Ectodermal cell (in vitro differentiated cells): ENCODE results near the gene OR51E1.

Source experiments
- H3K27ac ChIP-seq: 2 replicates; pipeline ENCODE4 v1.7.0; 2013; ENCODE audit warnings: mild to moderate bottlenecking, low read depth, low read length; ENCODE audit not compliant: insufficient read depth, poor library complexity, severe bottlenecking
- H3K27me3 ChIP-seq: 2 replicates; pipeline ENCODE4 v1.7.0; 2013; ENCODE audit warnings: mild to moderate bottlenecking, low read length; ENCODE audit not compliant: insufficient read depth, control insufficient read depth, poor library complexity, severe bottlenecking
- H3K36me3 ChIP-seq: one replicate; pipeline ENCODE4 v1.7.0; 2013; ENCODE audit warnings: low read length; ENCODE audit not compliant: control insufficient read depth, insufficient read depth
- H3K4me1 ChIP-seq: one replicate; pipeline ENCODE4 v1.7.0; 2013; ENCODE audit warnings: low read length; ENCODE audit not compliant: control insufficient read depth, insufficient read depth
- H3K4me3 ChIP-seq: 2 replicates; pipeline ENCODE4 v1.7.0; 2013; ENCODE audit warnings: low read depth, low read length, control low read depth; ENCODE audit not compliant: insufficient read depth
- H3K9me3 ChIP-seq: 2 replicates; pipeline ENCODE4 v1.7.0; 2013; ENCODE audit warnings: mild to moderate bottlenecking, low read length, moderate library complexity; ENCODE audit not compliant: control insufficient read depth
- WGBS, 2 experiments: methylation state at CpG; one replicate each; pipeline ENCODE4 v1.1.7; 2013; ENCODE audit warnings: missing lambda C conversion rate in 2 of 2; 5-methylcytosine and 5-hydroxymethylcytosine counted together

OR51E1 gene

GRCh38 chr11:4704790-4705334 is 61.1 kb downstream of the OR51E1 start:
- Histone ChIP-seq H3K4me3 (no peak overlapping the region), H3K27ac (no peak overlapping the region), H3K9me3 (no peaks in the 10 kb centered on the region), H3K27me3 (no peaks in the 10 kb centered on the region), H3K36me3 (no peaks in the 10 kb centered on the region), H3K4me1 (no peaks in the 10 kb centered on the region)
- WGBS, 2 experiments, result 76 to 81% methylated on average over 8 of the region's 8 CpGs
